ENCODE measurements around the gene FCHO2.

- TF ChIP-seq CTCF (IDR thresholded peaks at IDR 0.05; ENCODE audit: low read depth, low read length, poor library complexity, severe bottlenecking) (peak; percentile 78), EZH2phosphoT487 (IDR thresholded peaks at IDR 0.05; ENCODE audit: borderline replicate concordance, low read length) (no peak)
Measured at GRCh38 chr5:73135429-73136054, 179.7 kb downstream of the FCHO2 start.

Measured in DOHH2 (cell line).